HepG2 (cell line): ENCODE measurements around the gene PRR22. TPM values are rescaled to one million over a fixed set of nuclear protein-coding genes. Genes with fewer than 3 reads are reported as not detected.

Source experiments
- AGO1 ChIP-seq: fragments of 200-400 bp; formaldehyde crosslinking; IDR thresholded peaks from 2 replicates; pipeline ENCODE4 v1.6.1; 2017; ENCODE audit warnings: mild to moderate bottlenecking, low read depth, low read length, moderate library complexity; ENCODE audit not compliant: poor library complexity, severe bottlenecking
- DMAP1 ChIP-seq: IDR thresholded peaks from 2 replicates; pipeline ENCODE4 v1.6.1; 2016
- GPBP1L1 ChIP-seq: sonication (generic); formaldehyde crosslinking; IDR thresholded peaks from 2 replicates; pipeline ENCODE4 v1.5.0; 2020; ENCODE audit warnings: mild to moderate bottlenecking, missing genetic modification reagents
- HNF1B ChIP-seq: sonication (generic); formaldehyde crosslinking; IDR thresholded peaks from 2 replicates; pipeline ENCODE4 v1.5.1; 2020; ENCODE audit warnings: mild to moderate bottlenecking, moderate library complexity, missing genetic modification reagents
- MLXIP ChIP-seq: sonication (generic); formaldehyde crosslinking; IDR thresholded peaks from 2 replicates; pipeline ENCODE4 v1.9.0; 2021; ENCODE audit warnings: missing genetic modification reagents, borderline replicate concordance
- RBAK ChIP-seq: sonication (generic); formaldehyde crosslinking; IDR thresholded peaks from 2 replicates; pipeline ENCODE4 v1.5.1; 2020; ENCODE audit warnings: mild to moderate bottlenecking, missing genetic modification reagents
- RCOR2 ChIP-seq: IDR thresholded peaks from 2 replicates; pipeline ENCODE4 v1.6.1; 2016; ENCODE audit warnings: missing biosample characterization, missing genetic modification reagents
- ZBTB20 ChIP-seq: sonication (generic); formaldehyde crosslinking; IDR thresholded peaks from 2 replicates; pipeline ENCODE4 v1.8.1; 2023; ENCODE audit warnings: missing genetic modification reagents, low read depth, mild to moderate bottlenecking, borderline replicate concordance
- ZNF18 ChIP-seq: sonication (generic); formaldehyde crosslinking; IDR thresholded peaks from 2 replicates; pipeline ENCODE4 v1.8.0; 2022; ENCODE audit warnings: mild to moderate bottlenecking, missing genetic modification reagents; ENCODE audit not compliant: insufficient replicate concordance
- ZNF275 ChIP-seq: sonication (generic); formaldehyde crosslinking; IDR thresholded peaks from 2 replicates; pipeline ENCODE4 v1.8.0; 2022; ENCODE audit warnings: missing genetic modification reagents, mild to moderate bottlenecking, inconsistent platforms, borderline replicate concordance
- ZNF609 ChIP-seq: sonication (generic); formaldehyde crosslinking; IDR thresholded peaks from 2 replicates; pipeline ENCODE4 v1.4.0; 2020; ENCODE audit warnings: mild to moderate bottlenecking, missing genetic modification reagents, borderline replicate concordance
- ZNF713 ChIP-seq: sonication (generic); formaldehyde crosslinking; IDR thresholded peaks from 2 replicates; pipeline ENCODE4 v1.4.0; 2020; ENCODE audit warnings: mild to moderate bottlenecking, missing genetic modification reagents
- ZSCAN30 ChIP-seq: sonication (generic); formaldehyde crosslinking; IDR thresholded peaks from 2 replicates; pipeline ENCODE4 v1.5.0; 2020; ENCODE audit warnings: mild to moderate bottlenecking, missing genetic modification reagents
- polyA plus RNA-seq, 8 experiments: library from polyadenylated mRNA; depleted of rRNA in 3 of 8; stranded (reverse) in 7 of 8; unstranded in 1 of 8; fragments of >200 nt; fragmentation: Illumina TruSeq in 4 of 8; extraction: Trizol in 4 of 8; gene quantifications; 2 replicates each; pipeline versions ENCODE4 v1.2.1 to v1.2.3, GENCODE V29; 2011 to 2016; ENCODE audit warnings: low read depth in 4 of 8, missing spikeins in 1 of 8, mixed read lengths in 1 of 8; ENCODE audit not compliant: insufficient read depth in 1 of 8
- total RNA-seq, 5 experiments: library from RNA; depleted of rRNA; stranded (reverse); fragments of >200 nt; fragmentation: Illumina TruSeq; extraction: Trizol; gene quantifications; 2 replicates each; pipeline ENCODE4 v1.2.3, GENCODE V29; 2016; ENCODE audit warnings: low read depth in 1 of 5

The PRR22 gene
- total and polyA plus RNA-seq, 2 of the 13 experiments (the other 11 are each of a cell fraction or from before 2014, with no cell fraction given) = 0.84 to 2.3 TPM

GRCh38 chr19:5826531-5827341 lies 42.2 kb upstream of the PRR22 start (continued):
- peak; percentile 37; the same call in 1 of the 2 replicates for TF ChIP-seq HNF1B (CRISPR knock-in tag)
- no peak for TF ChIP-seq ZNF18 (CRISPR knock-in tag)
- no peak for TF ChIP-seq ZNF713 (CRISPR knock-in tag)
- TF ChIP-seq AGO1 = peak; percentile 80
- peak; percentile 93 for TF ChIP-seq RBAK (CRISPR knock-in tag)
- TF ChIP-seq GPBP1L1 (CRISPR knock-in tag) = no peak
- peak; percentile 33; the same call in 1 of the 2 replicates for TF ChIP-seq ZBTB20 (CRISPR knock-in tag)
- no peak for TF ChIP-seq ZNF275 (CRISPR knock-in tag)
- TF ChIP-seq DMAP1 = no peak
- peak; percentile 67; the same call in 1 of the 2 replicates for TF ChIP-seq ZNF609 (CRISPR knock-in tag)
- 0 out of 2 replicates have a peak, but pooled peaks have one; percentile 48 for TF ChIP-seq RCOR2 (CRISPR knock-in tag)
- TF ChIP-seq MLXIP (CRISPR knock-in tag) = no peak
- TF ChIP-seq ZSCAN30 = no peak
